Uterus (tissue), 2 donors: Measurements from ENCODE around the gene IL6.

Experiments used
- POLR2A ChIP-seq, 2 donors: fragments of 450-650 bp; IDR thresholded peaks; one replicate each; pipeline ENCODE4 v1.6.1; 2016; ENCODE audit warnings: antibody characterized with exemption in 2 of 2, mild to moderate bottlenecking in 1 of 2, moderate library complexity in 1 of 2
- TF ChIP-seq, protein P1 (sequence below), 4 experiments: fragments of 200-600 bp in 2 of 4; fragments of 450-650 bp in 2 of 4; sonication (generic) in 2 of 4; IDR thresholded peaks; one replicate each; pipeline ENCODE4 v1.5.1; 2016 to 2019; ENCODE audit warnings: antibody characterized with exemption in 4 of 4, mild to moderate bottlenecking in 2 of 4, moderate library complexity in 1 of 4

DNA sequence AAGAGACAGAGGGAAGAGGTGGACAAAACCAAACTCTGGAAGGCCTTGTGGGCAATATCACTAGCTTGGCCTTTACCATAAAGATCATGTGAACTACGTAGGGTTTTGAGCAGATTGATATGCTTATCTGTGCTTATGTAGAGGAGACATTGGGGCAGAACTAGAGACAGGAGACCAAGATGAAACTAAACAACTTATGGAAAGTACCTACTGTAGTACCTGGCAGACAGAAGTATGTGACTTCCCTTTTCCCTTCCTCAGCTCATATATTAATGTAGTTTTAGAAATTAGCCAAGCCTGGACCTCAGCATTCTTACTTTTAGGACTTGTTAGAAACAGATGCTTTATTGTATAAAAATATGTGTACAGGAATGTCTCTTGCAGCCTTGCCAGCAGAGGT, 14.0 kb upstream of the IL6 start:
- no peak for TF ChIP-seq POLR2A (IDR thresholded peaks at IDR 0.05)
- TF ChIP-seq, protein P1, sequence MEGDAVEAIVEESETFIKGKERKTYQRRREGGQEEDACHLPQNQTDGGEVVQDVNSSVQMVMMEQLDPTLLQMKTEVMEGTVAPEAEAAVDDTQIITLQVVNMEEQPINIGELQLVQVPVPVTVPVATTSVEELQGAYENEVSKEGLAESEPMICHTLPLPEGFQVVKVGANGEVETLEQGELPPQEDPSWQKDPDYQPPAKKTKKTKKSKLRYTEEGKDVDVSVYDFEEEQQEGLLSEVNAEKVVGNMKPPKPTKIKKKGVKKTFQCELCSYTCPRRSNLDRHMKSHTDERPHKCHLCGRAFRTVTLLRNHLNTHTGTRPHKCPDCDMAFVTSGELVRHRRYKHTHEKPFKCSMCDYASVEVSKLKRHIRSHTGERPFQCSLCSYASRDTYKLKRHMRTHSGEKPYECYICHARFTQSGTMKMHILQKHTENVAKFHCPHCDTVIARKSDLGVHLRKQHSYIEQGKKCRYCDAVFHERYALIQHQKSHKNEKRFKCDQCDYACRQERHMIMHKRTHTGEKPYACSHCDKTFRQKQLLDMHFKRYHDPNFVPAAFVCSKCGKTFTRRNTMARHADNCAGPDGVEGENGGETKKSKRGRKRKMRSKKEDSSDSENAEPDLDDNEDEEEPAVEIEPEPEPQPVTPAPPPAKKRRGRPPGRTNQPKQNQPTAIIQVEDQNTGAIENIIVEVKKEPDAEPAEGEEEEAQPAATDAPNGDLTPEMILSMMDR (IDR thresholded peaks at IDR 0.05): no peak
